NB4 (cell line): ENCODE results near the gene PDZRN3.

Source experiments
- CTCF ChIP-seq: IDR thresholded peaks from one replicate; pipeline ENCODE4 v1.5.1; 2012; ENCODE audit warnings: low read depth, low read length
- MAX ChIP-seq: IDR thresholded peaks from 2 replicates; pipeline ENCODE4 v1.6.1; 2011; ENCODE audit warnings: low read depth, low read length
- MYC ChIP-seq: IDR thresholded peaks from 2 replicates; pipeline ENCODE4 v1.6.1; 2011; ENCODE audit warnings: low read depth, low read length
- POLR2A ChIP-seq: IDR thresholded peaks from 2 replicates; pipeline ENCODE4 v1.6.1; 2011; ENCODE audit warnings: mild to moderate bottlenecking; ENCODE audit not compliant: insufficient read length; ENCODE audit errors: extremely low read depth

GRCh38 chr3:73473181-73473897 lies 151.4 kb downstream of the PDZRN3 start:
- no peak for TF ChIP-seq CTCF
- no peak for TF ChIP-seq POLR2A
- no peak for TF ChIP-seq MAX
- no peak for TF ChIP-seq MYC
